IPS-18a (cell line): ENCODE results near the gene RPS15.

Experiments
- H3K27ac ChIP-seq: one replicate; pipeline ENCODE4 v1.5.1; 2013; ENCODE audit warnings: low read length
- H3K27me3 ChIP-seq: one replicate; pipeline ENCODE4 v1.6.1; 2013; ENCODE audit warnings: mild to moderate bottlenecking, low read length; ENCODE audit not compliant: control insufficient read depth, insufficient read depth
- H3K36me3 ChIP-seq: one replicate; pipeline ENCODE4 v1.6.1; 2013; ENCODE audit warnings: low read depth, low read length; ENCODE audit not compliant: control insufficient read depth
- H3K4me1 ChIP-seq: one replicate; pipeline ENCODE4 v1.6.1; 2013; ENCODE audit warnings: low read depth, low read length; ENCODE audit not compliant: control insufficient read depth
- H3K4me3 ChIP-seq: one replicate; pipeline ENCODE4 v1.5.1; 2013; ENCODE audit warnings: low read length
- H3K9ac ChIP-seq: one replicate; pipeline ENCODE4 v1.6.1; 2013; ENCODE audit warnings: mild to moderate bottlenecking, low read length, moderate library complexity
- H3K9me3 ChIP-seq: one replicate; pipeline ENCODE4 v1.6.1; 2013; ENCODE audit warnings: low read depth, low read length; ENCODE audit not compliant: control insufficient read depth

RPS15 gene

DNA sequence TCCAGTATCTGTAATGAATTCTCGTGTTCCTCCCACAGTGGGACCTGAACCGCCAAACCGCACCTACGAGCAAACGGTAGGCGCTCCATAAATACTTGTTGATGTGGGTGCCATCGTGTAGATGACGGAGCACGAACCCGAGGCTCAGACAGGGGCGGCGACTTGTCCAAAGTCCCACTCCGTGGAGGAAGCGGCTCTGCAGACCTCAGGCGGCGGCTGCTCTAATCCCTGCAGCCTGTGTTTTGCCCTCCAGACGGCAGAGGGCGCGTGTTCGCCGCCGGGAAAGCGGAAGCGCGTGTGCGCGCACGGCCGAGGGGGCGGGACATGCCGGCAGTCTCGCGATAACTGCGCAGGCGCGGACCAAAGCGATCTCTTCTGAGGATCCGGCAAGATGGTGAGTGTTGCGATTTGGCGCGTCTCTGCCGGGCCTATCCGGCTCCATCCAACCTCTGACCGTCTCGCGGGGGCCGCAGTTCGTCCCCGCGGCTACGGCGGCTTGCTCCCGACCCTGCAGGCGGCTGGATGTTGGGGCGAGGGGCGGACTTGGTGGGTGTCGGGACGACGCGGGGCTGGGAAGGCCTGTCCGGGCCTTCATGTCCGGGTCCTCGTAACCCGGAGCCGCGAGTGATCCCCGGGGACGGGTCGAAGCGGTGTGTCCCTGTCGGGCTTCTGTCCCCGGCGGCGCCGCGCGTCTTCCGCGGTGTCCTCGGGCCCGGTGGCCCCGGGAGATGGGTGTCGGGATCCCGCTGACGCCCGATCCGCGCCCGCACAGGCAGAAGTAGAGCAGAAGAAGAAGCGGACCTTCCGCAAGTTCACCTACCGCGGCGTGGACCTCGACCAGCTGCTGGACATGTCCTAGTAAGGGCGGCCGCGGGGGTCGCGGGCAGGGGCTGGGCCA, at the start of gene RPS15:
Gene RPS15 (plus strand): TSS at position 362 of the 898 bp plus-strand sequence. CDS start 30 bp downstream, at position 392.
- H3K4me1 ChIP-seq = no peaks in the 10 kb centered on the region
- H3K9me3 ChIP-seq = no peaks in the 10 kb centered on the region
- peak within 1 kb of the TSS; percentile 96 for H3K9ac ChIP-seq
- H3K27ac ChIP-seq = peak within 1 kb of the TSS; percentile 90
- H3K4me3 ChIP-seq = peak within 1 kb of the TSS; percentile 89
- no peaks in the 10 kb centered on the region for H3K27me3 ChIP-seq
- H3K36me3 ChIP-seq = peaks cover 27% of the 10 kb centered on the region

DNA sequence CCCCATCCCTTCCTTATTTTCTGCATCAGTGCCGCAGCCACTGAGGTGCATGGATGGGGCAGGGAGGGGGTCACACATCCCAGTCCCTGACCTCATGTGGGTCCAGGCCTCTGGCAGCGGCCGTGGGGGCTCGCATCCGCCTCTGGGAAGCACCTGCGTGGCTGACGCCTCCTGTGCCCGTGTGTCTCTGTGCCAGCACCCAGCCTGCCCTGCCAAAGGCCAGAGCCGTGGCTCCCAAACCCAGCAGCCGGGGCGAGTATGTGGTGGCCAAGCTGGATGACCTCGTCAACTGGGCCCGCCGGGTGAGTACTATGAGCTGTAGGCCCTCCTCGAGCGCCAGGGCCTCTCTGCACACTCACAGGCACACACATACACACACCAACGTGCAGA, 49.6 kb upstream of the RPS15 start:
- Histone ChIP-seq H3K4me1 (no peaks in the 10 kb centered on the region), H3K9ac (no peak overlapping the region), H3K27ac (no peak overlapping the region), H3K36me3 (peaks cover 19% of the 10 kb centered on the region), H3K9me3 (no peaks in the 10 kb centered on the region), H3K4me3 (no peak overlapping the region), H3K27me3 (no peaks in the 10 kb centered on the region)

DNA sequence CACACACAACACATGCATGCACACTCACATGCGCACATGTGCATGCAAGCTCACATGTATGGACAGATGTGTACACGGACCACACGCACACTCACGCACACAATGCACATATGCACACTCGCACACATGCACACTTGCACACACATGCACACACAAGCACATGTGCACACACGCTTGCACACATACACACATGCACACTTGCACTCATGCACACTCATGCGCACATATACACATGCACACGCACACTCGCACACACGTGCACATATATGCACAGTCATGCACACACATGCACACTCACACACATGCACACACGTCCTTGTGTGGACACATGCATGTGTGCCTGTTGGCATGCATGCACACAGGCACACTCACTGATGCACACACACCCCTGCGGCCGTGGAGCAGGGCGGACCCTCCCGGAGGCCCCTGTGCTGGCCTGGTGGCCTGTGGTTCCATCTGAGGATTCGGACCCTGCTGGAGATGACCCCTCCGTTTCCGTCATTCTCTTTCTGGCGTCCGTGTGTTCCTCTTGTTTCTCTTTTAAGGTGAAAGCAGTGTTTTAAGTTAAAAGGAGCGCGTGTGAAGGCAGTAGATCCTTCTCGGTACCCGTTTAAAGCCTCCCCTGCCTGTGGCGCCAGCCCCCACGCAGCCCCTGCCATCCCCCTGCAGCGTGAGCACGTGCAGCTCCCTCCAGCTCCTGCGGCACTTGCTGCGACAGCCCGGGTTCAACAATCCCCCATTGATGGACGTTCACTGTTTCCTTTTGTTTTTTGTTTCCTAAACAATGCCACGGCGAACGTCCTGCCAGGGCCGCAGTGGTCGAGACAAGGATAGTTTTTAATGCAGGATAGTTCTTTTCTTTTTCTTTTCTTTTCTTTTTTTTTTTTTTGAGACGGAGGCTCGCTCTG, 48.9 kb upstream of the RPS15 start:
- no peak overlapping the region for H3K27ac ChIP-seq
- no peak overlapping the region for H3K4me3 ChIP-seq
- no peaks in the 10 kb centered on the region for H3K27me3 ChIP-seq
- no peaks in the 10 kb centered on the region for H3K9me3 ChIP-seq
- H3K4me1 ChIP-seq = no peaks in the 10 kb centered on the region
- H3K9ac ChIP-seq = no peak overlapping the region
- H3K36me3 ChIP-seq = peaks cover 20% of the 10 kb centered on the region

DNA sequence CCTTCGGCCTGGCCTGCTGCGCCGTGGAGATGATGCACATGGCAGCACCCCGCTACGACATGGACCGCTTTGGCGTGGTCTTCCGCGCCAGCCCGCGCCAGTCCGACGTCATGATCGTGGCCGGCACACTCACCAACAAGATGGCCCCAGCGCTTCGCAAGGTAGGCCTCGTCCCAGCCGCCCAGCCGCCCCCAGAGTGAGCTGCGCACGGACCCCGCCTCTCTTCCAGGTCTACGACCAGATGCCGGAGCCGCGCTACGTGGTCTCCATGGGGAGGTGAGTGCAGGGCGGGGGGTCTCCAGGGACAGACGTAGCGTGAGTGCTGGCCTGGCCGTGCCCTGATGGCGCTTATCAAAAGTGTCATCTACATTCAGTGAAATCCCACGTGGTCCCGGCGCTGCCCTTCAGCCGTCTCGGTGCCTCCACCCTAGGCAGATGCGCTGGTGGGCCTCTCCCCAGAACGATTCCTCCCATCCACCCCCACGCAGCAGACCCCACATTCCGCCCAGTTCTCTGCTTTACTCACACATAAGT, 47.2 kb upstream of the RPS15 start:
- Histone ChIP-seq H3K36me3 (peaks cover 20% of the 10 kb centered on the region), H3K27me3 (no peaks in the 10 kb centered on the region), H3K9ac (no peak overlapping the region), H3K9me3 (no peaks in the 10 kb centered on the region), H3K27ac (no peak overlapping the region), H3K4me3 (no peak overlapping the region), H3K4me1 (no peaks in the 10 kb centered on the region)

DNA sequence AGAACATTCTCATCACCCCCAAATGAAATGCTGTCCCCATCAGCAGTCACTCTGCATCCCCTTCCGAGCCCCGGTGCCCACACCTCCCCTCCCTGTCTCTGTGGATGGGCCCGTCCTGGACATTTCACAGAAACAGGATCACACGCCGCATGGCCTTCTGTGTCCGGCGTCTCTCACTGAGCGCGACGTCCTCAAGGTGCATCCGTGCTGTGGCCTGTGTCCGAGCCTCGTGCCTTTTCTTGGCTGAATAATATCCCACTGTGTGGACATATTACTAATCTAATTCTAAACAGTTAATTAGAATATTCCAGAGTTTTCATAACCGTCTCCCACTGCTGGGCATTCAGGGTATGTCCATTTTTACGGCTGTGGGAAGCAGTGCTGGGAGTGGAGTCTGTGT, 45.8 kb upstream of the RPS15 start:
- no peak overlapping the region for H3K27ac ChIP-seq
- no peak overlapping the region for H3K4me3 ChIP-seq
- H3K27me3 ChIP-seq = no peaks in the 10 kb centered on the region
- H3K9me3 ChIP-seq = no peaks in the 10 kb centered on the region
- no peaks in the 10 kb centered on the region for H3K4me1 ChIP-seq
- peaks cover 20% of the 10 kb centered on the region for H3K36me3 ChIP-seq
- no peak overlapping the region for H3K9ac ChIP-seq

DNA sequence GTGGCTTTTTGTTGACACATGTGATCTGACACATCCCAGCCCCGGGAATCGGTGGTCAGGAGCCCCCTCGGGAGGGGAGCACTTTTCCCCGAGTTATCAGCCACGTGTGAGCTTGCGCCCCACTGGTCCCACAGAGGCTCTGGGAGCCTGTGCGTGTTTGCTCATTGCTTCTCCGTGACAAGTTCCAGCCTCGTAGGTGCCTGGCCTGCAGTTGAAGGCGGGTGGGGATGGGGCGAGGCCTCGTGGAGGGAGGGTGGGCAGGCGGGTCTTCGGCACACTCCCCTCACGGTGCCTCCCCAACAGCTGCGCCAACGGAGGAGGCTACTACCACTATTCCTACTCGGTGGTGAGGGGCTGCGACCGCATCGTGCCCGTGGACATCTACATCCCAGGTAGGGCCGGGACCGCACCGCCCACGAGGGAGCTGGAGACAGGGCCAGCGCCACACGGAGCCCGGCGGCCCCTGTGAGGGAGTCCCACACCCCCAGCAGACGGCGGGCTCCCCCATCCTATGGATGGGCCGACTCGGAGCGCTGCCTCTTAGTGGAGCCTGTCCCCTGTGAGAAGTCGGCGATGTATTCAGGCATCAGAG, 45.2 kb upstream of the RPS15 start:
- H3K9ac ChIP-seq = no peak overlapping the region
- H3K27ac ChIP-seq = no peak overlapping the region
- H3K9me3 ChIP-seq = no peaks in the 10 kb centered on the region
- peaks cover 20% of the 10 kb centered on the region for H3K36me3 ChIP-seq
- no peak overlapping the region for H3K4me3 ChIP-seq
- H3K4me1 ChIP-seq = no peaks in the 10 kb centered on the region
- no peaks in the 10 kb centered on the region for H3K27me3 ChIP-seq

DNA sequence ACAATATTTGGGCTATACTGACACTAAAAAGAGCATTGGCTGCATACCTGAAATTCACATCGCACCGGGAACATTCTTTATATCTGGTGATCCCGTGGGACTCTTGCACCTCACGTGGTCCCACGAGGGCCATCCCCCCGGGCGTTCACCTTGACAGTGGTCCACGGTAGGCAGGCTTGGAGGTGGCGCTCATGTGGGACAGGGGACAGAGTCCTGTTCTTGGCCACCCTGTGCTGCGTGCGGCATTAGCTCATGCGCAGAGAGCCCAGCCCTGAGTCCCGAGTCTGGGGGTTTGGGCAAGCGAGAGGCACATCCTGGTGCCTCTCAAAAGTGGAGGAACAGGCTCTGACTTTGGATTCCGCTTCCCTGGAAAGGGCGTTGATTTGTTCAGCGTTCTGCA, 44.4 kb upstream of the RPS15 start:
- Histone ChIP-seq H3K36me3 (peaks cover 16% of the 10 kb centered on the region), H3K27ac (no peak overlapping the region), H3K4me1 (no peaks in the 10 kb centered on the region), H3K4me3 (no peak overlapping the region), H3K27me3 (no peaks in the 10 kb centered on the region), H3K9ac (no peak overlapping the region), H3K9me3 (no peaks in the 10 kb centered on the region)

DNA sequence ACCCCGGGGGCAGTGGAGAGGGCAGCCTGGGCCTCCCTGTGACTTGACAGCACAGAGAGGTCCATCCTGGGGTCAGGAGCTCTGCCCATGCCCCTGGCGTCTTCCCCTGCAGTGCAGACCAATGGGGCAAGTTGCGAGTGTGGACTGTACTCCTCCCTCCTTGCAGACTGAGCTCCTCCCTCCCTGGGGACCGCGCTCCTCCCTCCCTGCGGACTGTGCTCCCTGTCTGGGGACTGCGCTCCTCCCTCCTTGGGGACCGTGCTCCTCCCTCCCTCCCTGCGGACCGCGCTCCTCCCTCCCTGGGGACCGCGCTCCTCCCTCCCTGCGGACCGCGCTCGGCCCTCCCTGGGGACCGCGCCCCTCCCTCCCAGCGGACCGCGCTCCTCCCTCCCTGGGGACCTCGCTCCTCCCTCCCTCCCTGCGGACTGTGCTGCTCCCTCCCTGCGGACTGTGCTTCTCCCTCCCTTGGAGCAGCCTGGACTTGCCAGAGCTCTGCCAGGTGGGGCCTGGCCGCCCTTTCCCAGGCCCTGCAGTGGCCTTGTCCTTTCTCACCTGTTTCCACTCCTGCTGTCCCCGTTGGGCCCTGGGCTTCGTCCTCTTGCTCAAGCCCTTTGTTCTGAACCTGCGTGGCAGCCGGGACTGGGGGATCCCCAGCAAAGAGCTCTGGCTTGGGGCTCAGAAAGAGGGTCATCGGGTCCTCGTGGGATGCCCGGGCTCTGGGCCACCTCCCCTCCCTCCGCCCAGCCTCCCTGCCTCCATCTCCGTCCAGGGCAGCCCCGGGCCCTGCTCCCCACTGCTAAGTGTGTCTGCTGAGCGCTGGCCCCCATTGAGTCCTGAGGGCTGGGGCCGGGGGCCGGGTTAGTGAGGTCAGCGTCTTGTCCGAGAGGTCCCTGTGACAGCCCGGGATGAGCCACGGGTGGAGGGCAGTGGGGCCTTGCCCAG, 43.7 kb upstream of the RPS15 start:
- Histone ChIP-seq H3K4me1 (no peaks in the 10 kb centered on the region), H3K27me3 (no peaks in the 10 kb centered on the region), H3K36me3 (peaks cover 10% of the 10 kb centered on the region), H3K4me3 (no peak overlapping the region), H3K27ac (no peak overlapping the region), H3K9ac (no peak overlapping the region), H3K9me3 (no peaks in the 10 kb centered on the region)

DNA sequence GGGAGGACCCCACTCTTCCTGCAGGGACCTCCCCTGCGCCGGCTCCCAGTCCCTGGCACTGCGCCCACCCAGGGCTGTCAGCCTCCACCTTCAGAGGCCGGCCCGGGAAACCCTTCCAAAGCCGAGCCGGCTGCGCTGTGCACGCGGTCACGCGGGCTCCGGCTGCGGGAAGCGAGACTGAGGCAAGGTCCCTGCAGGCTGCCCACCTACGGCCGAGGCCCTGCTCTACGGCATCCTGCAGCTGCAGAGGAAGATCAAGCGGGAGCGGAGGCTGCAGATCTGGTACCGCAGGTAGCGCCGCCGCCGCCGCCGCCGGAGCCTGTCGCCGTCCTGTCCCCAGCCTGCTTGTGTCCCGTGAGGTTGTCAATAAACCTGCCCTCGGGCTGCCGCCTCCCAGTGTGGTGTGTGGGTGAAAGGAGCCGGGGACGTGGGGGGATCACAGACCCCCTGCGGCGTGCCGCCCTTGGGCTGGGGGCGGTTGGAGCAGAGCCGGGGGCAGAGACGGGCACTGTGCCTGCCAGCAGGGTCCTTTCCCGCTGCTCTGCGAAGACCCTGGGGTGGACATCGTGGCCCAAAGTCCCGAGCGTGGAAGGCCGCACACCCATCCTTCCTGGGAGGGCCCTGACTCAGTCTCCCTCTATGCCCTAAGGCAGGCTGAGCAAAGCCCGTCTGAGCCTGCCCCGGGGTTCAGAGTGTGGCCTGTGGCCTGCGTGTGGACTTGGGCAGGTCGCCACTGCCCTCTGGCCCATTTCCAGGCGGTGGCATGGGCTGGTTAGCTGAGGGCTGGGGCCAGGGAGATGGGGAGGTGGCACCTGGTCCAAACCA, 42.8 kb upstream of the RPS15 start:
- no peaks in the 10 kb centered on the region for H3K4me1 ChIP-seq
- H3K27me3 ChIP-seq = peaks cover under 1% of the 10 kb centered on the region

More for the DNA sequence above, 42.8 kb upstream of the RPS15 start:
- no peak overlapping the region for H3K4me3 ChIP-seq
- H3K9ac ChIP-seq = no peak overlapping the region
- H3K9me3 ChIP-seq = no peaks in the 10 kb centered on the region
- H3K27ac ChIP-seq = no peak overlapping the region
- peaks cover 10% of the 10 kb centered on the region for H3K36me3 ChIP-seq
